Neural cell (in vitro differentiated cells): ENCODE data around the gene GCNT1. TPM values are rescaled to one million over a fixed set of nuclear protein-coding genes. Genes with fewer than 3 reads are reported as not detected.

Source experiments
- H2AFZ ChIP-seq: fragments of 200-600, 300-800 bp; sonication (generic), shearing (Covaris generic); 2 replicates; pipeline ENCODE4 v1.6.0; 2014; ENCODE audit warnings: low read depth, mild to moderate bottlenecking, antibody characterized with exemption, low read length, moderate library complexity
- H3F3A ChIP-seq: fragments of 200-600 bp; shearing (Covaris generic); 2 replicates; pipeline ENCODE4 v1.6.1; 2016; ENCODE audit warnings: mild to moderate bottlenecking, moderate library complexity, mixed read lengths, antibody characterized with exemption, low read length; ENCODE audit not compliant: insufficient read depth, poor library complexity, severe bottlenecking
- H3K27ac ChIP-seq: fragments of 200-600, 300-800 bp; sonication (generic), shearing (Covaris generic); 2 replicates; pipeline ENCODE4 v1.5.1; 2014; ENCODE audit warnings: mild to moderate bottlenecking, low read length, moderate library complexity
- H3K27me3 ChIP-seq: fragments of 300-800, 200-600 bp; sonication (generic), shearing (Covaris generic); 2 replicates; pipeline ENCODE4 v1.6.0; 2014; ENCODE audit warnings: mild to moderate bottlenecking, low read depth, low read length, moderate library complexity; ENCODE audit not compliant: insufficient read depth
- H3K36me3 ChIP-seq: fragments of 300-800, 200-600 bp; sonication (generic), shearing (Covaris generic); 2 replicates; pipeline ENCODE4 v1.5.1; 2014; ENCODE audit warnings: mild to moderate bottlenecking, antibody characterized with exemption, low read length, moderate library complexity; ENCODE audit not compliant: insufficient read depth
- H3K4me2 ChIP-seq: fragments of 300-800, 200-600 bp; sonication (generic), shearing (Covaris generic); 2 replicates; pipeline ENCODE4 v1.6.0; 2014; ENCODE audit warnings: mild to moderate bottlenecking, low read length
- H3K4me3 ChIP-seq: fragments of 300-800, 200-600 bp; sonication (generic), shearing (Covaris generic); 2 replicates; pipeline ENCODE4 v1.5.1; 2014; ENCODE audit warnings: mild to moderate bottlenecking, low read length, moderate library complexity
- H3K79me2 ChIP-seq: fragments of 200-600 bp; shearing (Covaris generic); replicated peaks from 2 replicates; pipeline ENCODE4 v1.6.0; 2014; ENCODE audit warnings: mild to moderate bottlenecking, low read length, moderate library complexity; ENCODE audit not compliant: insufficient read depth
- H3K9ac ChIP-seq: fragments of 300-800, 200-600 bp; sonication (generic), shearing (Covaris generic); 2 replicates; pipeline ENCODE4 v1.6.1; 2016; ENCODE audit warnings: mild to moderate bottlenecking, low read length, mixed read lengths
- H3K9me2 ChIP-seq: fragments of 200-600 bp; shearing (Covaris generic); 2 replicates; pipeline ENCODE4 v1.6.1; 2016; ENCODE audit warnings: mild to moderate bottlenecking, low read length, mixed read lengths; ENCODE audit not compliant: insufficient read depth
- H3K9me3 ChIP-seq: fragments of 200-600, 300-800 bp; sonication (generic), shearing (Covaris generic); 2 replicates; pipeline ENCODE4 v1.6.1; 2016; ENCODE audit warnings: mild to moderate bottlenecking, mixed run types, low read length, moderate library complexity, mixed read lengths
- H4K20me1 ChIP-seq: fragments of 200-600 bp; shearing (Covaris generic); 2 replicates; pipeline ENCODE4 v1.6.1; 2016; ENCODE audit warnings: mild to moderate bottlenecking, mixed run types; ENCODE audit not compliant: insufficient read depth
- EP300 ChIP-seq: fragments of 450-650 bp; conservative IDR thresholded peaks from 2 replicates; pipeline ENCODE4 v1.6.1; 2014; ENCODE audit warnings: antibody characterized with exemption, mild to moderate bottlenecking, moderate library complexity; ENCODE audit not compliant: poor library complexity, severe bottlenecking
- EZH2 ChIP-seq: fragments of 200-600, 300-800 bp; shearing (Covaris generic), sonication (generic); IDR thresholded peaks from 2 replicates; pipeline ENCODE4 v1.6.1; 2014; ENCODE audit warnings: antibody characterized with exemption, low read length, borderline replicate concordance, mild to moderate bottlenecking; ENCODE audit not compliant: insufficient read depth, poor library complexity, severe bottlenecking
- MXI1 ChIP-seq: fragments of 450-650 bp; conservative IDR thresholded peaks from 2 replicates; pipeline ENCODE4 v1.6.1; 2014; ENCODE audit warnings: antibody characterized with exemption, mild to moderate bottlenecking; ENCODE audit not compliant: poor library complexity, severe bottlenecking
- POLR2AphosphoS5 ChIP-seq: IDR thresholded peaks from 2 replicates; pipeline ENCODE4 v1.6.1; 2012
- RAD21 ChIP-seq: fragments of 450-650 bp; conservative IDR thresholded peaks from 2 replicates; pipeline ENCODE4 v1.6.1; 2014; ENCODE audit warnings: antibody characterized with exemption, mild to moderate bottlenecking, moderate library complexity
- SMC3 ChIP-seq: fragments of 450-650 bp; conservative IDR thresholded peaks from 2 replicates; pipeline ENCODE4 v1.6.1; 2014; ENCODE audit warnings: antibody characterized with exemption, mild to moderate bottlenecking, moderate library complexity; ENCODE audit not compliant: poor library complexity
- TAF1 ChIP-seq: IDR thresholded peaks from 2 replicates; pipeline ENCODE4 v1.6.1; 2012; ENCODE audit warnings: low read depth
- polyA plus RNA-seq: library from polyadenylated mRNA; depleted of rRNA; stranded (reverse); fragments of >200 nt; gene quantifications from 2 replicates; pipeline ENCODE4 v1.2.3, GENCODE V29; 2014
- TF ChIP-seq, protein P1 (sequence below): IDR thresholded peaks from 2 replicates; pipeline ENCODE4 v1.6.1; 2012; ENCODE audit warnings: borderline replicate concordance
- TF ChIP-seq, protein P2 (sequence below): fragments of 450-650 bp; IDR thresholded peaks from 2 replicates; pipeline ENCODE4 v1.5.1; 2014; ENCODE audit warnings: antibody characterized with exemption, mild to moderate bottlenecking, moderate library complexity; ENCODE audit not compliant: poor library complexity, severe bottlenecking

GCNT1 gene
- polyA plus RNA-seq, 1 donor from 2014 or later, result 0.22 TPM

GRCh38 chr9:76441551-76442322, 17.2 kb upstream of the GCNT1 start:
- H3F3A ChIP-seq, result no peaks in the 10 kb centered on the region
- H3K79me2 ChIP-seq, result no peaks in the 10 kb centered on the region
- no peaks in the 10 kb centered on the region for H4K20me1 ChIP-seq
- no peaks in the 10 kb centered on the region for H3K27me3 ChIP-seq
- H3K4me2 ChIP-seq, result no peak overlapping the region
- H3K9me3 ChIP-seq, result no peaks in the 10 kb centered on the region
- no peak overlapping the region for H2AFZ ChIP-seq
- H3K27ac ChIP-seq, result no peak overlapping the region
- TF ChIP-seq RAD21 (no peak), SMC3 (no peak), MXI1 (no peak), EP300 (no peak), EZH2 (no peak), TAF1 (no peak)
- TF ChIP-seq, protein P1, sequence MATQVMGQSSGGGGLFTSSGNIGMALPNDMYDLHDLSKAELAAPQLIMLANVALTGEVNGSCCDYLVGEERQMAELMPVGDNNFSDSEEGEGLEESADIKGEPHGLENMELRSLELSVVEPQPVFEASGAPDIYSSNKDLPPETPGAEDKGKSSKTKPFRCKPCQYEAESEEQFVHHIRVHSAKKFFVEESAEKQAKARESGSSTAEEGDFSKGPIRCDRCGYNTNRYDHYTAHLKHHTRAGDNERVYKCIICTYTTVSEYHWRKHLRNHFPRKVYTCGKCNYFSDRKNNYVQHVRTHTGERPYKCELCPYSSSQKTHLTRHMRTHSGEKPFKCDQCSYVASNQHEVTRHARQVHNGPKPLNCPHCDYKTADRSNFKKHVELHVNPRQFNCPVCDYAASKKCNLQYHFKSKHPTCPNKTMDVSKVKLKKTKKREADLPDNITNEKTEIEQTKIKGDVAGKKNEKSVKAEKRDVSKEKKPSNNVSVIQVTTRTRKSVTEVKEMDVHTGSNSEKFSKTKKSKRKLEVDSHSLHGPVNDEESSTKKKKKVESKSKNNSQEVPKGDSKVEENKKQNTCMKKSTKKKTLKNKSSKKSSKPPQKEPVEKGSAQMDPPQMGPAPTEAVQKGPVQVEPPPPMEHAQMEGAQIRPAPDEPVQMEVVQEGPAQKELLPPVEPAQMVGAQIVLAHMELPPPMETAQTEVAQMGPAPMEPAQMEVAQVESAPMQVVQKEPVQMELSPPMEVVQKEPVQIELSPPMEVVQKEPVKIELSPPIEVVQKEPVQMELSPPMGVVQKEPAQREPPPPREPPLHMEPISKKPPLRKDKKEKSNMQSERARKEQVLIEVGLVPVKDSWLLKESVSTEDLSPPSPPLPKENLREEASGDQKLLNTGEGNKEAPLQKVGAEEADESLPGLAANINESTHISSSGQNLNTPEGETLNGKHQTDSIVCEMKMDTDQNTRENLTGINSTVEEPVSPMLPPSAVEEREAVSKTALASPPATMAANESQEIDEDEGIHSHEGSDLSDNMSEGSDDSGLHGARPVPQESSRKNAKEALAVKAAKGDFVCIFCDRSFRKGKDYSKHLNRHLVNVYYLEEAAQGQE, result no peak
- no peak overlapping the region for H3K9ac ChIP-seq
- no peaks in the 10 kb centered on the region for H3K36me3 ChIP-seq
- H3K4me3 ChIP-seq, result no peak overlapping the region
- no peaks in the 10 kb centered on the region for H3K9me2 ChIP-seq

GRCh38 chr9:76443887-76444286, 15.1 kb upstream of the GCNT1 start:
- H2AFZ ChIP-seq, result no peak overlapping the region
- no peak overlapping the region for H3K4me3 ChIP-seq
- no peaks in the 10 kb centered on the region for H3K36me3 ChIP-seq
- no peaks in the 10 kb centered on the region for H3K9me3 ChIP-seq
- H3K27me3 ChIP-seq, result no peaks in the 10 kb centered on the region
- H3F3A ChIP-seq, result no peaks in the 10 kb centered on the region
- H3K4me2 ChIP-seq, result no peak overlapping the region
- TF ChIP-seq, protein P1, result no peak
- TF ChIP-seq EP300 (no peak), RAD21 (no peak), SMC3 (no peak), POLR2AphosphoS5 (no peak), MXI1 (no peak), EZH2 (no peak), TAF1 (no peak)
- TF ChIP-seq, protein P2, sequence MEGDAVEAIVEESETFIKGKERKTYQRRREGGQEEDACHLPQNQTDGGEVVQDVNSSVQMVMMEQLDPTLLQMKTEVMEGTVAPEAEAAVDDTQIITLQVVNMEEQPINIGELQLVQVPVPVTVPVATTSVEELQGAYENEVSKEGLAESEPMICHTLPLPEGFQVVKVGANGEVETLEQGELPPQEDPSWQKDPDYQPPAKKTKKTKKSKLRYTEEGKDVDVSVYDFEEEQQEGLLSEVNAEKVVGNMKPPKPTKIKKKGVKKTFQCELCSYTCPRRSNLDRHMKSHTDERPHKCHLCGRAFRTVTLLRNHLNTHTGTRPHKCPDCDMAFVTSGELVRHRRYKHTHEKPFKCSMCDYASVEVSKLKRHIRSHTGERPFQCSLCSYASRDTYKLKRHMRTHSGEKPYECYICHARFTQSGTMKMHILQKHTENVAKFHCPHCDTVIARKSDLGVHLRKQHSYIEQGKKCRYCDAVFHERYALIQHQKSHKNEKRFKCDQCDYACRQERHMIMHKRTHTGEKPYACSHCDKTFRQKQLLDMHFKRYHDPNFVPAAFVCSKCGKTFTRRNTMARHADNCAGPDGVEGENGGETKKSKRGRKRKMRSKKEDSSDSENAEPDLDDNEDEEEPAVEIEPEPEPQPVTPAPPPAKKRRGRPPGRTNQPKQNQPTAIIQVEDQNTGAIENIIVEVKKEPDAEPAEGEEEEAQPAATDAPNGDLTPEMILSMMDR, result no peak
- no peaks in the 10 kb centered on the region for H3K79me2 ChIP-seq
- no peaks in the 10 kb centered on the region for H3K9me2 ChIP-seq
- H4K20me1 ChIP-seq, result no peaks in the 10 kb centered on the region
- H3K27ac ChIP-seq, result no peak overlapping the region
- H3K9ac ChIP-seq, result no peak overlapping the region
